Neural cell (in vitro differentiated cells): ENCODE results near the gene RAB3IP. TPM values are rescaled to one million over a fixed set of nuclear protein-coding genes. Genes with fewer than 3 reads are reported as not detected.

Experiments
- H2AFZ ChIP-seq: fragments of 200-600, 300-800 bp; sonication (generic), shearing (Covaris generic); 2 replicates; pipeline ENCODE4 v1.6.0; 2014; ENCODE audit warnings: low read depth, mild to moderate bottlenecking, antibody characterized with exemption, low read length, moderate library complexity
- H3F3A ChIP-seq: fragments of 200-600 bp; shearing (Covaris generic); 2 replicates; pipeline ENCODE4 v1.6.1; 2016; ENCODE audit warnings: mild to moderate bottlenecking, moderate library complexity, mixed read lengths, antibody characterized with exemption, low read length; ENCODE audit not compliant: insufficient read depth, poor library complexity, severe bottlenecking
- H3K27ac ChIP-seq: fragments of 200-600, 300-800 bp; sonication (generic), shearing (Covaris generic); 2 replicates; pipeline ENCODE4 v1.5.1; 2014; ENCODE audit warnings: mild to moderate bottlenecking, low read length, moderate library complexity
- H3K27me3 ChIP-seq: fragments of 300-800, 200-600 bp; sonication (generic), shearing (Covaris generic); 2 replicates; pipeline ENCODE4 v1.6.0; 2014; ENCODE audit warnings: mild to moderate bottlenecking, low read depth, low read length, moderate library complexity; ENCODE audit not compliant: insufficient read depth
- H3K36me3 ChIP-seq: fragments of 300-800, 200-600 bp; sonication (generic), shearing (Covaris generic); 2 replicates; pipeline ENCODE4 v1.5.1; 2014; ENCODE audit warnings: mild to moderate bottlenecking, antibody characterized with exemption, low read length, moderate library complexity; ENCODE audit not compliant: insufficient read depth
- H3K4me2 ChIP-seq: fragments of 300-800, 200-600 bp; sonication (generic), shearing (Covaris generic); 2 replicates; pipeline ENCODE4 v1.6.0; 2014; ENCODE audit warnings: mild to moderate bottlenecking, low read length
- H3K4me3 ChIP-seq: fragments of 300-800, 200-600 bp; sonication (generic), shearing (Covaris generic); 2 replicates; pipeline ENCODE4 v1.5.1; 2014; ENCODE audit warnings: mild to moderate bottlenecking, low read length, moderate library complexity
- H3K79me2 ChIP-seq: fragments of 200-600 bp; shearing (Covaris generic); replicated peaks from 2 replicates; pipeline ENCODE4 v1.6.0; 2014; ENCODE audit warnings: mild to moderate bottlenecking, low read length, moderate library complexity; ENCODE audit not compliant: insufficient read depth
- H3K9ac ChIP-seq: fragments of 300-800, 200-600 bp; sonication (generic), shearing (Covaris generic); 2 replicates; pipeline ENCODE4 v1.6.1; 2016; ENCODE audit warnings: mild to moderate bottlenecking, low read length, mixed read lengths
- H3K9me2 ChIP-seq: fragments of 200-600 bp; shearing (Covaris generic); 2 replicates; pipeline ENCODE4 v1.6.1; 2016; ENCODE audit warnings: mild to moderate bottlenecking, low read length, mixed read lengths; ENCODE audit not compliant: insufficient read depth
- H3K9me3 ChIP-seq: fragments of 200-600, 300-800 bp; sonication (generic), shearing (Covaris generic); 2 replicates; pipeline ENCODE4 v1.6.1; 2016; ENCODE audit warnings: mild to moderate bottlenecking, mixed run types, low read length, moderate library complexity, mixed read lengths
- H4K20me1 ChIP-seq: fragments of 200-600 bp; shearing (Covaris generic); 2 replicates; pipeline ENCODE4 v1.6.1; 2016; ENCODE audit warnings: mild to moderate bottlenecking, mixed run types; ENCODE audit not compliant: insufficient read depth
- CTCF ChIP-seq: fragments of 450-650 bp; IDR thresholded peaks from 2 replicates; pipeline ENCODE4 v1.5.1; 2014; ENCODE audit warnings: antibody characterized with exemption, mild to moderate bottlenecking, moderate library complexity; ENCODE audit not compliant: poor library complexity, severe bottlenecking
- EP300 ChIP-seq: fragments of 450-650 bp; conservative IDR thresholded peaks from 2 replicates; pipeline ENCODE4 v1.6.1; 2014; ENCODE audit warnings: antibody characterized with exemption, mild to moderate bottlenecking, moderate library complexity; ENCODE audit not compliant: poor library complexity, severe bottlenecking
- EZH2 ChIP-seq: fragments of 200-600, 300-800 bp; shearing (Covaris generic), sonication (generic); IDR thresholded peaks from 2 replicates; pipeline ENCODE4 v1.6.1; 2014; ENCODE audit warnings: antibody characterized with exemption, low read length, borderline replicate concordance, mild to moderate bottlenecking; ENCODE audit not compliant: insufficient read depth, poor library complexity, severe bottlenecking
- MXI1 ChIP-seq: fragments of 450-650 bp; conservative IDR thresholded peaks from 2 replicates; pipeline ENCODE4 v1.6.1; 2014; ENCODE audit warnings: antibody characterized with exemption, mild to moderate bottlenecking; ENCODE audit not compliant: poor library complexity, severe bottlenecking
- POLR2AphosphoS5 ChIP-seq: IDR thresholded peaks from 2 replicates; pipeline ENCODE4 v1.6.1; 2012
- RAD21 ChIP-seq: fragments of 450-650 bp; conservative IDR thresholded peaks from 2 replicates; pipeline ENCODE4 v1.6.1; 2014; ENCODE audit warnings: antibody characterized with exemption, mild to moderate bottlenecking, moderate library complexity
- REST ChIP-seq: IDR thresholded peaks from 2 replicates; pipeline ENCODE4 v1.6.1; 2012; ENCODE audit warnings: borderline replicate concordance
- SMC3 ChIP-seq: fragments of 450-650 bp; conservative IDR thresholded peaks from 2 replicates; pipeline ENCODE4 v1.6.1; 2014; ENCODE audit warnings: antibody characterized with exemption, mild to moderate bottlenecking, moderate library complexity; ENCODE audit not compliant: poor library complexity
- TAF1 ChIP-seq: IDR thresholded peaks from 2 replicates; pipeline ENCODE4 v1.6.1; 2012; ENCODE audit warnings: low read depth
- polyA plus RNA-seq: library from polyadenylated mRNA; depleted of rRNA; stranded (reverse); fragments of >200 nt; gene quantifications from 2 replicates; pipeline ENCODE4 v1.2.3, GENCODE V29; 2014

RAB3IP gene
- polyA plus RNA-seq, 1 donor from 2014 or later: 24.6 TPM

GRCh38 chr12:69714542-69714941 lies 24.1 kb upstream of the RAB3IP start:
- no peaks in the 10 kb centered on the region for H3K36me3 ChIP-seq
- no peak overlapping the region for H3K4me2 ChIP-seq
- H3K27me3 ChIP-seq: no peaks in the 10 kb centered on the region
- H3K9ac ChIP-seq: no peak overlapping the region
- H4K20me1 ChIP-seq: no peaks in the 10 kb centered on the region
- no peak overlapping the region for H2AFZ ChIP-seq
- no peak overlapping the region for H3K27ac ChIP-seq
- H3K79me2 ChIP-seq: no peaks in the 10 kb centered on the region
- H3K9me2 ChIP-seq: no peaks in the 10 kb centered on the region
- no peaks in the 10 kb centered on the region for H3F3A ChIP-seq
- no peaks in the 10 kb centered on the region for H3K9me3 ChIP-seq
- no peak overlapping the region for H3K4me3 ChIP-seq
- TF ChIP-seq EP300: no peak
- TF ChIP-seq SMC3: no peak
- no peak for TF ChIP-seq POLR2AphosphoS5
- no peak for TF ChIP-seq REST
- TF ChIP-seq EZH2: no peak
- no peak for TF ChIP-seq MXI1
- no peak for TF ChIP-seq CTCF
- no peak for TF ChIP-seq RAD21
- no peak for TF ChIP-seq TAF1

GRCh38 chr12:69719336-69720316 lies 19.0 kb upstream of the RAB3IP start:
- Histone ChIP-seq H3K27me3 (no peaks in the 10 kb centered on the region), H4K20me1 (no peaks in the 10 kb centered on the region), H3K9me3 (no peaks in the 10 kb centered on the region), H3K79me2 (no peaks in the 10 kb centered on the region), H3K36me3 (no peaks in the 10 kb centered on the region), H3K9me2 (no peaks in the 10 kb centered on the region), H3K27ac (no peak overlapping the region), H3K4me3 (no peak overlapping the region), H3K4me2 (no peak overlapping the region), H3K9ac (no peak overlapping the region), H3F3A (no peaks in the 10 kb centered on the region), H2AFZ (no peak overlapping the region)
- TF ChIP-seq POLR2AphosphoS5 (no peak), RAD21 (no peak), TAF1 (no peak), EP300 (no peak), REST (no peak), MXI1 (no peak), CTCF (no peak), EZH2 (no peak), SMC3 (no peak)
